Measurements from ENCODE around the gene ATXN2. TPM values are rescaled to one million over a fixed set of nuclear protein-coding genes. Genes with fewer than 3 reads are reported as not detected.
"Not testable (repeated sequence)": the region's sequence is repeated elsewhere in the genome, so short reads cannot be mapped to it uniquely, and the experiment has no call there.

Gene ATXN2
- total and polyA plus RNA-seq, 4 donors = 23.8 to 97.5 (median 49.4) TPM

- H3K9me3 ChIP-seq (ENCODE audit: control insufficient read depth, low read length); H3K27me3 ChIP-seq (ENCODE audit: control insufficient read depth in 1 of 2, insufficient read depth in 2 of 2, low read length in 1 of 2); ATAC-seq (ENCODE audit: low FRiP score); H3K36me3 ChIP-seq (ENCODE audit: control insufficient read depth in 1 of 2, insufficient read depth in 2 of 2, low read length in 1 of 2); DNase-seq; intact Hi-C loops (cut with DNase I); H3K4me1 ChIP-seq (ENCODE audit: control insufficient read depth in 1 of 2, insufficient read depth in 2 of 2, low read length in 2 of 2); H3K27ac ChIP-seq (ENCODE audit: low read depth in 1 of 2, low read length in 2 of 2); H3K4me3 ChIP-seq (ENCODE audit: low read length in 2 of 2): not testable (repeated sequence)
- WGBS, 2 donors = 81 to 85% methylated on average over 3 of the region's 3 CpGs
Observed at GRCh38 chr12:111555313-111555712, 43.8 kb downstream of the ATXN2 start.

GRCh38 chr12:111546758-111547383, 52.2 kb downstream of the ATXN2 start:
- Histone ChIP-seq H3K36me3 (ENCODE audit: control insufficient read depth in 1 of 2, insufficient read depth in 2 of 2, low read length in 1 of 2) (no peaks in the 10 kb centered on the region), H3K27ac (ENCODE audit: low read depth in 1 of 2, low read length in 2 of 2) (no peak overlapping the region), H3K4me3 (ENCODE audit: low read length in 2 of 2) (no peak overlapping the region), H3K9me3 (ENCODE audit: control insufficient read depth, low read length) (no peaks in the 10 kb centered on the region), H3K4me1 (ENCODE audit: control insufficient read depth in 1 of 2, insufficient read depth in 2 of 2, low read length in 2 of 2) (no peaks in the 10 kb centered on the region), H3K27me3 (ENCODE audit: control insufficient read depth in 1 of 2, insufficient read depth in 2 of 2, low read length in 1 of 2) (no peaks in the 10 kb centered on the region)
- 94 to 96% methylated on average over 8 of the region's 8 CpGs for WGBS, 2 donors
- ATAC-seq (ENCODE audit: low FRiP score) (no peak), DNase-seq (no peak)
- intact Hi-C loops (cut with DNase I) = no loop called here

GRCh38 chr12:111546171-111546570, 52.9 kb downstream of the ATXN2 start:
- no peaks in the 10 kb centered on the region for H3K9me3 ChIP-seq (ENCODE audit: control insufficient read depth, low read length)
- no peaks in the 10 kb centered on the region for H3K4me1 ChIP-seq (ENCODE audit: control insufficient read depth in 1 of 2, insufficient read depth in 2 of 2, low read length in 2 of 2)
- H3K36me3 ChIP-seq (ENCODE audit: control insufficient read depth in 1 of 2, insufficient read depth in 2 of 2, low read length in 1 of 2) = no peaks in the 10 kb centered on the region
- H3K27me3 ChIP-seq (ENCODE audit: control insufficient read depth in 1 of 2, insufficient read depth in 2 of 2, low read length in 1 of 2) = no peaks in the 10 kb centered on the region
- no peak overlapping the region for H3K4me3 ChIP-seq (ENCODE audit: low read length in 2 of 2)
- ATAC-seq (ENCODE audit: low FRiP score) (no peak), DNase-seq (no peak)
- H3K27ac ChIP-seq (ENCODE audit: low read depth in 1 of 2, low read length in 2 of 2) = no peak overlapping the region
- intact Hi-C loops (cut with DNase I) = no loop called here
- 87 to 95% methylated on average over 2 of the region's 2 CpGs for WGBS, 2 donors

GRCh38 chr12:111544032-111544431, 55.1 kb downstream of the ATXN2 start:
- no peaks in the 10 kb centered on the region for H3K4me1 ChIP-seq (ENCODE audit: control insufficient read depth in 1 of 2, insufficient read depth in 2 of 2, low read length in 2 of 2)
- no peaks in the 10 kb centered on the region for H3K36me3 ChIP-seq (ENCODE audit: control insufficient read depth in 1 of 2, insufficient read depth in 2 of 2, low read length in 1 of 2)
- no peak overlapping the region for H3K27ac ChIP-seq (ENCODE audit: low read depth in 1 of 2, low read length in 2 of 2)
- no peak overlapping the region for H3K4me3 ChIP-seq (ENCODE audit: low read length in 2 of 2)
- 88 to 92% methylated on average over 1 of the region's 1 CpG for WGBS, 2 donors
- intact Hi-C loops (cut with DNase I) = no loop called here
- H3K27me3 ChIP-seq (ENCODE audit: control insufficient read depth in 1 of 2, insufficient read depth in 2 of 2, low read length in 1 of 2) = no peaks in the 10 kb centered on the region
- DNase-seq (no peak), ATAC-seq (ENCODE audit: low FRiP score) (no peak)
- no peaks in the 10 kb centered on the region for H3K9me3 ChIP-seq (ENCODE audit: control insufficient read depth, low read length)

GRCh38 chr12:111532751-111533150, 66.4 kb downstream of the ATXN2 start:
- intact Hi-C loops (cut with DNase I) = no loop called here
- DNase-seq (no peak), ATAC-seq (ENCODE audit: low FRiP score) (no peak)
- H3K4me1 ChIP-seq (ENCODE audit: control insufficient read depth in 1 of 2, insufficient read depth in 2 of 2, low read length in 2 of 2) = no peaks in the 10 kb centered on the region
- H3K9me3 ChIP-seq (ENCODE audit: control insufficient read depth, low read length) = no peaks in the 10 kb centered on the region
- H3K36me3 ChIP-seq (ENCODE audit: control insufficient read depth in 1 of 2, insufficient read depth in 2 of 2, low read length in 1 of 2) = peaks cover 0 to 2% of the 10 kb centered on the region in 2 donors
- no peaks in the 10 kb centered on the region for H3K27me3 ChIP-seq (ENCODE audit: control insufficient read depth in 1 of 2, insufficient read depth in 2 of 2, low read length in 1 of 2)
- H3K27ac ChIP-seq (ENCODE audit: low read depth in 1 of 2, low read length in 2 of 2) = no peak overlapping the region
- 93 to 96% methylated on average over 2 of the region's 2 CpGs for WGBS, 2 donors
- no peak overlapping the region for H3K4me3 ChIP-seq (ENCODE audit: low read length in 2 of 2)

- DNase-seq (peak in 1 of 2 donors; percentile 53), ATAC-seq (ENCODE audit: low FRiP score) (peak; percentile 64)
- Histone ChIP-seq H3K36me3 (ENCODE audit: control insufficient read depth in 1 of 2, insufficient read depth in 2 of 2, low read length in 1 of 2) (peaks cover 0 to 4% of the 10 kb centered on the region in 2 donors), H3K27me3 (ENCODE audit: control insufficient read depth in 1 of 2, insufficient read depth in 2 of 2, low read length in 1 of 2) (no peaks in the 10 kb centered on the region), H3K27ac (ENCODE audit: low read depth in 1 of 2, low read length in 2 of 2) (no peak overlapping the region), H3K4me1 (ENCODE audit: control insufficient read depth in 1 of 2, insufficient read depth in 2 of 2, low read length in 2 of 2) (no peaks in the 10 kb centered on the region), H3K9me3 (ENCODE audit: control insufficient read depth, low read length) (no peaks in the 10 kb centered on the region), H3K4me3 (ENCODE audit: low read length in 2 of 2) (no peak overlapping the region)
- intact Hi-C loops (cut with DNase I) = loop anchor here (2.0 to 5.0 kb wide), 2 partner anchors 132 to 133 kb away; no protein-coding TSS in a partner anchor
- 53 to 55% methylated on average over 8 of the region's 8 CpGs for WGBS, 2 donors
Observed at GRCh38 chr12:111529424-111530368, 69.4 kb downstream of the ATXN2 start.

- intact Hi-C loops (cut with DNase I) = no loop called here
- Histone ChIP-seq H3K4me3 (ENCODE audit: low read length in 2 of 2) (no peak overlapping the region), H3K4me1 (ENCODE audit: control insufficient read depth in 1 of 2, insufficient read depth in 2 of 2, low read length in 2 of 2) (no peaks in the 10 kb centered on the region), H3K27me3 (ENCODE audit: control insufficient read depth in 1 of 2, insufficient read depth in 2 of 2, low read length in 1 of 2) (no peaks in the 10 kb centered on the region), H3K27ac (ENCODE audit: low read depth in 1 of 2, low read length in 2 of 2) (no peak overlapping the region), H3K9me3 (ENCODE audit: control insufficient read depth, low read length) (no peaks in the 10 kb centered on the region), H3K36me3 (ENCODE audit: control insufficient read depth in 1 of 2, insufficient read depth in 2 of 2, low read length in 1 of 2) (peaks cover 6 to 7% of the 10 kb centered on the region in 2 donors)
- ATAC-seq (ENCODE audit: low FRiP score) (no peak), DNase-seq (no peak)
- WGBS, 2 donors = 93 to 95% methylated on average over 5 of the region's 5 CpGs
Observed at GRCh38 chr12:111523587-111524167, 75.4 kb downstream of the ATXN2 start.

- 95 to 97% methylated on average over 2 of the region's 2 CpGs for WGBS, 2 donors
- intact Hi-C loops (cut with DNase I) = no loop called here
- no peak for DNase-seq
- Histone ChIP-seq H3K27me3 (ENCODE audit: control insufficient read depth in 1 of 2, insufficient read depth in 2 of 2, low read length in 1 of 2) (no peaks in the 10 kb centered on the region), H3K4me1 (ENCODE audit: control insufficient read depth in 1 of 2, insufficient read depth in 2 of 2, low read length in 2 of 2) (no peaks in the 10 kb centered on the region), H3K9me3 (ENCODE audit: control insufficient read depth, low read length) (no peaks in the 10 kb centered on the region), H3K27ac (ENCODE audit: low read depth in 1 of 2, low read length in 2 of 2) (no peak overlapping the region), H3K36me3 (ENCODE audit: control insufficient read depth in 1 of 2, insufficient read depth in 2 of 2, low read length in 1 of 2) (peaks cover 3 to 7% of the 10 kb centered on the region in 2 donors), H3K4me3 (ENCODE audit: low read length in 2 of 2) (no peak overlapping the region)
- no peak for ATAC-seq (ENCODE audit: low FRiP score)
Observed at GRCh38 chr12:111521801-111522200, 77.3 kb downstream of the ATXN2 start.
